ENCODE measurements around the gene DEPDC1B. TPM values are rescaled to one million over a fixed set of nuclear protein-coding genes. Genes with fewer than 3 reads are reported as not detected.

The DEPDC1B gene
- total RNA-seq, 1 experiment from 2014 or later, result 11.3 TPM

- no peak for DNase-seq (ENCODE audit: unreplicated experiment)
- ChIA-PET POLR2A (no interaction called here), CTCF (no interaction called here)
- BruUV-seq (replicated peaks), result no TSS peak
- no peaks in the 10 kb centered on the region for H3K27me3 Mint-ChIP-seq (ENCODE audit: insufficient read depth, unreplicated experiment)
- TF ChIP-seq CTCF (IDR thresholded peaks at IDR 0.05; ENCODE audit: unreplicated experiment), result no peak
- H3K36me3 Mint-ChIP-seq (ENCODE audit: insufficient read depth, unreplicated experiment), result no peaks in the 10 kb centered on the region
- intact Hi-C loops (cut with micrococcal nuclease), result no loop called here
- no peaks in the 10 kb centered on the region for H3K4me1 Mint-ChIP-seq (ENCODE audit: insufficient read depth, unreplicated experiment)
- H3K4me3 Mint-ChIP-seq (ENCODE audit: unreplicated experiment), result no peak overlapping the region
- no peak overlapping the region for H3K27ac Mint-ChIP-seq (ENCODE audit: low read depth, unreplicated experiment)
- H3K9me3 Mint-ChIP-seq (ENCODE audit: unreplicated experiment), result no peaks in the 10 kb centered on the region
Measured at GRCh38 chr5:60604771-60605170, 95.2 kb downstream of the DEPDC1B start.

GRCh38 chr5:60598424-60598823 lies 101.5 kb downstream of the DEPDC1B start:
- ChIA-PET POLR2A (interaction anchor here (0.6 kb wide), 1 partner anchor 23 kb away, joined by 3 read pairs; no protein-coding TSS in a partner anchor), CTCF (interaction anchor here (0.5 to 1.7 kb wide), 6 partner anchors 8 to 787 kb away, joined by 3 to 4 read pairs (median 3); no protein-coding TSS in a partner anchor)
- Mint-ChIP-seq H3K27me3 (ENCODE audit: insufficient read depth, unreplicated experiment) (no peaks in the 10 kb centered on the region), H3K4me1 (ENCODE audit: insufficient read depth, unreplicated experiment) (no peaks in the 10 kb centered on the region), H3K9me3 (ENCODE audit: unreplicated experiment) (no peaks in the 10 kb centered on the region), H3K4me3 (ENCODE audit: unreplicated experiment) (no peak overlapping the region), H3K27ac (ENCODE audit: low read depth, unreplicated experiment) (no peak overlapping the region), H3K36me3 (ENCODE audit: insufficient read depth, unreplicated experiment) (peaks cover 6% of the 10 kb centered on the region)
- no peak for DNase-seq (ENCODE audit: unreplicated experiment)
- intact Hi-C loops (cut with micrococcal nuclease), result no loop called here
- no peak for TF ChIP-seq CTCF (IDR thresholded peaks at IDR 0.05; ENCODE audit: unreplicated experiment)
- BruUV-seq (replicated peaks), result no TSS peak

- Mint-ChIP-seq H3K27me3 (ENCODE audit: insufficient read depth, unreplicated experiment) (no peaks in the 10 kb centered on the region), H3K4me3 (ENCODE audit: unreplicated experiment) (no peak overlapping the region), H3K36me3 (ENCODE audit: insufficient read depth, unreplicated experiment) (peaks cover 6% of the 10 kb centered on the region), H3K9me3 (ENCODE audit: unreplicated experiment) (no peaks in the 10 kb centered on the region), H3K27ac (ENCODE audit: low read depth, unreplicated experiment) (no peak overlapping the region), H3K4me1 (ENCODE audit: insufficient read depth, unreplicated experiment) (no peaks in the 10 kb centered on the region)
- DNase-seq (ENCODE audit: unreplicated experiment), result no peak
- BruUV-seq (replicated peaks), result no TSS peak
- no peak for TF ChIP-seq CTCF (IDR thresholded peaks at IDR 0.05; ENCODE audit: unreplicated experiment)
- ChIA-PET CTCF (interaction anchor here (0.5 to 1.7 kb wide), 4 partner anchors 9 to 787 kb away, joined by 3 to 4 read pairs (median 3); no protein-coding TSS in a partner anchor), POLR2A (no interaction called here)
- intact Hi-C loops (cut with micrococcal nuclease), result no loop called here
Measured at GRCh38 chr5:60597572-60598320, 102.2 kb downstream of the DEPDC1B start.

- intact Hi-C loops (cut with micrococcal nuclease), result no loop called here
- ChIA-PET CTCF (no interaction called here), POLR2A (interaction anchor here (0.6 kb wide), 1 partner anchor 262 kb away, joined by 3 read pairs; no protein-coding TSS in a partner anchor)
- H3K27ac Mint-ChIP-seq (ENCODE audit: low read depth, unreplicated experiment), result no peak overlapping the region
- no peak for TF ChIP-seq CTCF (IDR thresholded peaks at IDR 0.05; ENCODE audit: unreplicated experiment)
- no peaks in the 10 kb centered on the region for H3K4me1 Mint-ChIP-seq (ENCODE audit: insufficient read depth, unreplicated experiment)
- peaks cover 6% of the 10 kb centered on the region for H3K36me3 Mint-ChIP-seq (ENCODE audit: insufficient read depth, unreplicated experiment)
- H3K4me3 Mint-ChIP-seq (ENCODE audit: unreplicated experiment), result no peak overlapping the region
- H3K27me3 Mint-ChIP-seq (ENCODE audit: insufficient read depth, unreplicated experiment), result no peaks in the 10 kb centered on the region
- no TSS peak for BruUV-seq (replicated peaks)
- H3K9me3 Mint-ChIP-seq (ENCODE audit: unreplicated experiment), result no peaks in the 10 kb centered on the region
- DNase-seq (ENCODE audit: unreplicated experiment), result no peak
Measured at GRCh38 chr5:60594715-60595477, 105.1 kb downstream of the DEPDC1B start.

Measured in MCF 10A (cell line).